ENCODE results near the gene RIMBP2.

The RIMBP2 gene

GRCh38 chr12:130687796-130688778 is 28.0 kb downstream of the RIMBP2 start:
- Histone ChIP-seq H3K27me3 (ENCODE audit: insufficient read depth, poor library complexity, severe bottlenecking) (no peaks in the 10 kb centered on the region), H3K27ac (replicated peaks) (no peak overlapping the region), H3K4me3 (replicated peaks; ENCODE audit: insufficient read depth, low read length) (no peak overlapping the region)
- no peak for TF ChIP-seq POLR2AphosphoS5 (IDR thresholded peaks at IDR 0.05; ENCODE audit: low read depth)
- TF ChIP-seq, protein P1, sequence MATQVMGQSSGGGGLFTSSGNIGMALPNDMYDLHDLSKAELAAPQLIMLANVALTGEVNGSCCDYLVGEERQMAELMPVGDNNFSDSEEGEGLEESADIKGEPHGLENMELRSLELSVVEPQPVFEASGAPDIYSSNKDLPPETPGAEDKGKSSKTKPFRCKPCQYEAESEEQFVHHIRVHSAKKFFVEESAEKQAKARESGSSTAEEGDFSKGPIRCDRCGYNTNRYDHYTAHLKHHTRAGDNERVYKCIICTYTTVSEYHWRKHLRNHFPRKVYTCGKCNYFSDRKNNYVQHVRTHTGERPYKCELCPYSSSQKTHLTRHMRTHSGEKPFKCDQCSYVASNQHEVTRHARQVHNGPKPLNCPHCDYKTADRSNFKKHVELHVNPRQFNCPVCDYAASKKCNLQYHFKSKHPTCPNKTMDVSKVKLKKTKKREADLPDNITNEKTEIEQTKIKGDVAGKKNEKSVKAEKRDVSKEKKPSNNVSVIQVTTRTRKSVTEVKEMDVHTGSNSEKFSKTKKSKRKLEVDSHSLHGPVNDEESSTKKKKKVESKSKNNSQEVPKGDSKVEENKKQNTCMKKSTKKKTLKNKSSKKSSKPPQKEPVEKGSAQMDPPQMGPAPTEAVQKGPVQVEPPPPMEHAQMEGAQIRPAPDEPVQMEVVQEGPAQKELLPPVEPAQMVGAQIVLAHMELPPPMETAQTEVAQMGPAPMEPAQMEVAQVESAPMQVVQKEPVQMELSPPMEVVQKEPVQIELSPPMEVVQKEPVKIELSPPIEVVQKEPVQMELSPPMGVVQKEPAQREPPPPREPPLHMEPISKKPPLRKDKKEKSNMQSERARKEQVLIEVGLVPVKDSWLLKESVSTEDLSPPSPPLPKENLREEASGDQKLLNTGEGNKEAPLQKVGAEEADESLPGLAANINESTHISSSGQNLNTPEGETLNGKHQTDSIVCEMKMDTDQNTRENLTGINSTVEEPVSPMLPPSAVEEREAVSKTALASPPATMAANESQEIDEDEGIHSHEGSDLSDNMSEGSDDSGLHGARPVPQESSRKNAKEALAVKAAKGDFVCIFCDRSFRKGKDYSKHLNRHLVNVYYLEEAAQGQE (IDR thresholded peaks at IDR 0.05; ENCODE audit: insufficient replicate concordance, low read depth) = no peak
- TF ChIP-seq CTCF (IDR thresholded peaks at IDR 0.05; ENCODE audit: insufficient read depth, low read length) = no peak
- TF ChIP-seq SPI1 (IDR thresholded peaks at IDR 0.05; ENCODE audit: borderline replicate concordance, low read depth) = no peak
- TF ChIP-seq GABPA (IDR thresholded peaks at IDR 0.05; ENCODE audit: low read depth) = no peak
- no peak for DNase-seq (ENCODE audit: low read depth in 1 of 2, low spot score in 1 of 2)

DNA sequence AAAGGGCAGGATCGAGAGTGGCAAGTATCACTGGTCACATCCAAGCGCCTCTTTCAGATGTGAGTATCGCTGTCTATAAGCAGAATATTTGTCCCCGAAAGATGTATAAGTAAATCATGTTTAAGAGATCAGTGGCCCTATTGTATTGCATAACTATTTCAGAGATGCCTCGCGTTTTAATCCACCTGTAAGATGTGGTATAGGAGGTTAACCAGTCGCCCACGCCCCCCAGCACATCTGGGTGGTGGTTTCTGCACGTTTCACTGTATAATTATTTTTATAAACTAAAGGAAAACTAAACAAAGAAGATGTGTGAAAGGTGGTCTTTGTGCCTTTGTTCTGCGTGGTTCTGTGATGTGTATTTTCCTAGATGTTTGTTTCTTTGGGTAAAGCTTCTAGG is 28.9 kb downstream of the RIMBP2 start:
- Histone ChIP-seq H3K4me3 (replicated peaks; ENCODE audit: insufficient read depth, low read length) (no peak overlapping the region), H3K27ac (replicated peaks) (no peak overlapping the region), H3K27me3 (ENCODE audit: insufficient read depth, poor library complexity, severe bottlenecking) (no peaks in the 10 kb centered on the region)
- DNase-seq (ENCODE audit: low read depth in 1 of 2, low spot score in 1 of 2) = no peak
- TF ChIP-seq POLR2AphosphoS5 (IDR thresholded peaks at IDR 0.05; ENCODE audit: low read depth) (no peak), CTCF (IDR thresholded peaks at IDR 0.05; ENCODE audit: insufficient read depth, low read length) (no peak), GABPA (IDR thresholded peaks at IDR 0.05; ENCODE audit: low read depth) (no peak), SPI1 (IDR thresholded peaks at IDR 0.05; ENCODE audit: borderline replicate concordance, low read depth) (no peak)
- TF ChIP-seq, protein P1 (IDR thresholded peaks at IDR 0.05; ENCODE audit: insufficient replicate concordance, low read depth) = no peak

DNA sequence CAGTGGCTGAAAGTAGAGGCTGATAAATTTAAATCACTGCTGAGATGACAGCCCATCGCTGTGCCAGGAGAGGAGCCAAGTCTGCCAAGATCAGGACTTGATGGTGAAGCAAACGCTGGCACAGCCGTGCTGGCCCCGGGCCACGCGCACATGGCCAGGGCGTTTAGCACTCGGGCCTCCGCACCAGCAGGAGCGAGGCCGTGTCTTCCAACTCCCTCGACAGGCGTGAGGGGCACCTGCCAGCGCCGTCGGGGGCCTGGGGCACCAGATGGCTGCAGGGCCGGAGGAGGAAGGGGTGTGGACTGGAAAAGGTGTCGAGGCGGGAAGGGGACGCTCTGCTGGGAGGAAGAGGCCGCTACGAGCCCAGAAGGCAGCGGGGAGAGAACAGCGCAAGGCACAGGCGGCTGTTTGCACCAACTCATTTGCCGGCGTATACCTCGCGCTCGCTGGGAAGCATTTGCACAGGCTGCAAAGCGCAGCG is 29.5 kb downstream of the RIMBP2 start:
- no peak overlapping the region for H3K27ac ChIP-seq (replicated peaks)
- DNase-seq (ENCODE audit: low read depth in 1 of 2, low spot score in 1 of 2) = no peak
- TF ChIP-seq CTCF (IDR thresholded peaks at IDR 0.05; ENCODE audit: insufficient read depth, low read length) (no peak), POLR2AphosphoS5 (IDR thresholded peaks at IDR 0.05; ENCODE audit: low read depth) (no peak), GABPA (IDR thresholded peaks at IDR 0.05; ENCODE audit: low read depth) (no peak)
- TF ChIP-seq, protein P1 (IDR thresholded peaks at IDR 0.05; ENCODE audit: insufficient replicate concordance, low read depth) = no peak
- H3K4me3 ChIP-seq (replicated peaks; ENCODE audit: insufficient read depth, low read length) = no peak overlapping the region
- no peaks in the 10 kb centered on the region for H3K27me3 ChIP-seq (ENCODE audit: insufficient read depth, poor library complexity, severe bottlenecking)

Measured in HL-60 (cell line).